Fibroblast of gingiva (primary cell): ENCODE measurements around the gene GRB7.
"Not testable (repeated sequence)": the region's sequence is repeated elsewhere in the genome, so short reads cannot be mapped to it uniquely, and the experiment has no call there.

ENCODE experiments used
- DNase-seq: peaks from one replicate; pipeline ENCODE4 v3.0.0-alpha.2; 2011; ENCODE audit warnings: low read depth

Gene GRB7

GRCh38 chr17:39709998-39710964, 27.5 kb upstream of the GRB7 start:
- no peak for DNase-seq

- DNase-seq: not testable (repeated sequence)
Observed at GRCh38 chr17:39711071-39711470, 26.7 kb upstream of the GRB7 start.

GRCh38 chr17:39711851-39712250, 25.9 kb upstream of the GRB7 start:
- DNase-seq: no peak

- no peak for DNase-seq
Observed at GRCh38 chr17:39714234-39714633, 23.5 kb upstream of the GRB7 start.

GRCh38 chr17:39715375-39716072, 22.2 kb upstream of the GRB7 start:
- no peak for DNase-seq

GRCh38 chr17:39716073-39716818, 21.5 kb upstream of the GRB7 start:
- no peak for DNase-seq

GRCh38 chr17:39716879-39717536, 20.7 kb upstream of the GRB7 start:
- DNase-seq: no peak

- DNase-seq: no peak
Observed at GRCh38 chr17:39717660-39718059, 20.1 kb upstream of the GRB7 start.

GRCh38 chr17:39719563-39720355, 18.0 kb upstream of the GRB7 start:
- no peak for DNase-seq

GRCh38 chr17:39722104-39722503, 15.6 kb upstream of the GRB7 start:
- DNase-seq: no peak

GRCh38 chr17:39722965-39723848, 14.5 kb upstream of the GRB7 start:
- DNase-seq: no peak

GRCh38 chr17:39724731-39725130, 13.0 kb upstream of the GRB7 start:
- no peak for DNase-seq

- not testable (repeated sequence) for DNase-seq
Observed at GRCh38 chr17:39725923-39726322, 11.8 kb upstream of the GRB7 start.

- DNase-seq: no peak
Observed at GRCh38 chr17:39726617-39727016, 11.1 kb upstream of the GRB7 start.

- DNase-seq: no peak
Observed at GRCh38 chr17:39727556-39727955, 10.2 kb upstream of the GRB7 start.

GRCh38 chr17:39729280-39729851, 8.4 kb upstream of the GRB7 start:
- no peak for DNase-seq

- peak; percentile 70 for DNase-seq
Observed at GRCh38 chr17:39730095-39730921, 7.4 kb upstream of the GRB7 start, which contains the start of gene MIEN1. Gene MIEN1 (minus strand): TSS chr17:39730532. CDS start chr17:39730495, 37 bp downstream.

GRCh38 chr17:39732586-39732985, 5.2 kb upstream of the GRB7 start:
- no peak for DNase-seq

GRCh38 chr17:39735882-39736281, 1.9 kb upstream of the GRB7 start:
- DNase-seq: no peak
